Spleen (tissue), 11 donors: Measurements from ENCODE around the gene SMARCA2. TPM values are rescaled to one million over a fixed set of nuclear protein-coding genes. Genes with fewer than 3 reads are reported as not detected.

ENCODE experiments used
- DNase-seq: peaks from one replicate; pipeline ENCODE4 v3.0.0-alpha.2; 2020
- H3K27ac ChIP-seq, 8 donors: fragments of 200-600 bp; sonication (generic) in 7 of 8; 1 replicate in 4 of 8; 2 replicates in 4 of 8; pipeline versions ENCODE4 v1.5.0 to v1.8.0; 2016 to 2021; ENCODE audit warnings: inconsistent platforms in 4 of 8, mild to moderate bottlenecking in 4 of 8, moderate library complexity in 1 of 8
- H3K27me3 ChIP-seq, 7 donors: fragments of 200-600 bp; sonication (generic) in 6 of 7; replicated peaks in 1 of 7; 1 replicate in 4 of 7; 2 replicates in 3 of 7; pipeline versions ENCODE4 v1.5.0 to v1.8.0; 2016 to 2021; ENCODE audit warnings: inconsistent platforms in 3 of 7, mild to moderate bottlenecking in 1 of 7
- H3K36me3 ChIP-seq, 6 donors: fragments of 200-600 bp; sonication (generic) in 5 of 6; 1 replicate in 4 of 6; 2 replicates in 2 of 6; pipeline versions ENCODE4 v1.5.0 to v1.8.0; 2016 to 2021; ENCODE audit warnings: inconsistent platforms in 2 of 6
- H3K4me1 ChIP-seq, 6 donors: fragments of 200-600 bp; sonication (generic) in 5 of 6; 1 replicate in 3 of 6; 2 replicates in 3 of 6; pipeline versions ENCODE4 v1.5.0 to v1.8.0; 2016 to 2021; ENCODE audit warnings: inconsistent platforms in 3 of 6
- H3K4me3 ChIP-seq, 8 donors: fragments of 200-600 bp; sonication (generic) in 7 of 8; 1 replicate in 4 of 8; 2 replicates in 4 of 8; pipeline versions ENCODE4 v1.5.0 to v1.8.0; 2016 to 2021; ENCODE audit warnings: inconsistent platforms in 4 of 8, mild to moderate bottlenecking in 4 of 8, moderate library complexity in 2 of 8
- H3K9me3 ChIP-seq, 8 donors: fragments of 200-600 bp; sonication (generic) in 7 of 8; 1 replicate in 4 of 8; 2 replicates in 4 of 8; pipeline versions ENCODE4 v1.5.0 to v1.8.0; 2016 to 2021; ENCODE audit warnings: inconsistent platforms in 4 of 8
- CTCF ChIP-seq, 11 experiments: fragments of 200-600 bp in 7 of 11; fragments of 450-650 bp in 4 of 11; sonication (generic) in 4 of 11; IDR thresholded peaks in 8 of 11; conservative IDR thresholded peaks in 3 of 11; 1 replicate in 7 of 11; 2 replicates in 4 of 11; pipeline versions ENCODE4 v1.4.0 to v1.8.0; 2016 to 2021; ENCODE audit warnings: antibody characterized with exemption in 11 of 11, inconsistent platforms in 4 of 11, mild to moderate bottlenecking in 1 of 11
- POLR2A ChIP-seq, 3 donors: fragments of 450-650 bp; IDR thresholded peaks; one replicate each; pipeline ENCODE4 v1.5.1; 2017; ENCODE audit warnings: antibody characterized with exemption in 3 of 3, mild to moderate bottlenecking in 1 of 3
- POLR2AphosphoS5 ChIP-seq, 3 donors: sonication (generic); formaldehyde crosslinking; IDR thresholded peaks; one replicate each; pipeline ENCODE4 v1.5.1; 2017; ENCODE audit warnings: antibody characterized with exemption in 3 of 3
- WGBS, 5 donors: extraction: QIAGEN DNeasy Blood & Tissue Kit in 3 of 5; methylation state at CpG; one replicate each; pipeline versions ENCODE4 v1.1.5 to v1.1.7; 2013 to 2018; 5-methylcytosine and 5-hydroxymethylcytosine counted together
- intact Hi-C: fragments of 100-400 bp; cut with DNase I; formaldehyde crosslinking; loops from one replicate; pipeline ENCODE4 v1.15.0; 2023; ENCODE audit warnings: low total_unique reads
- polyA plus RNA-seq, 3 donors: library from polyadenylated mRNA; stranded (reverse); fragments of 200-250 nt; gene quantifications; one replicate each; pipeline ENCODE4 v1.2.1, GENCODE V29; 2013
- total RNA-seq, 7 donors: library from RNA; depleted of rRNA in 3 of 7; stranded (reverse); fragments of >200 nt in 3 of 7; fragmentation: NEBNext Ultra II Directional in 4 of 7; extraction: Animal tissue kit (Norgen Biotek cat#: 25700) in 4 of 7; gene quantifications; one replicate each; pipeline versions ENCODE4 v1.1.0 to v1.2.1, GENCODE V29; 2016 to 2021
- donor health status: healthy with polysubstance abuse.
- donor health status: DM: no; HTN: no; CAD: no; lungs with moderate emphysema.
- donor health status: DM: no; HTN: no; CAD: no.
- donor health status: Bipolar disorder and iron deficiency.
- donor health status: healthy.
- donor health status: DM: no; HTN: no; CAD: no.
- donor health status: DM: yes; HTN: yes; CAD: no.

Gene SMARCA2
- total and polyA plus RNA-seq, 10 donors: 41.9 to 252 (median 186) TPM

- Histone ChIP-seq H3K27ac (no peak overlapping the region), H3K9me3 (no peaks in the 10 kb centered on the region), H3K4me3 (no peak overlapping the region), H3K4me1 (no peaks in the 10 kb centered on the region), H3K36me3 (peaks cover 0 to 100% (median 91%) of the 10 kb centered on the region in 6 donors), H3K27me3 (no peaks in the 10 kb centered on the region)
- WGBS, 5 donors: 63 to 88% (median 75%) methylated on average over 6 of the region's 6 CpGs
- intact Hi-C loops: loop anchor here (10.0 kb wide), 1 partner anchor 371 kb away; no protein-coding TSS in a partner anchor
- no peak for DNase-seq
- TF ChIP-seq POLR2AphosphoS5 (IDR thresholded peaks at IDR 0.05): no peak
- TF ChIP-seq POLR2A (IDR thresholded peaks at IDR 0.05): no peak
- TF ChIP-seq CTCF (IDR thresholded peaks at IDR 0.05 in 8 of 11, conservative IDR thresholded peaks at IDR 0.05 in 3 of 11): no peak
Observed at GRCh38 chr9:2085716-2086115, 70.6 kb downstream of the SMARCA2 start.

- TF ChIP-seq POLR2AphosphoS5 (IDR thresholded peaks at IDR 0.05): no peak
- no peak for TF ChIP-seq CTCF (IDR thresholded peaks at IDR 0.05 in 8 of 11, conservative IDR thresholded peaks at IDR 0.05 in 3 of 11)
- no peak for TF ChIP-seq POLR2A (IDR thresholded peaks at IDR 0.05)
- Histone ChIP-seq H3K9me3 (no peaks in the 10 kb centered on the region), H3K4me1 (no peaks in the 10 kb centered on the region), H3K4me3 (no peak overlapping the region), H3K27me3 (no peaks in the 10 kb centered on the region), H3K36me3 (peaks cover 0 to 100% (median 91%) of the 10 kb centered on the region in 6 donors), H3K27ac (no peak overlapping the region)
- WGBS, 5 donors: 93 to 98% (median 96%) methylated on average over 5 of the region's 5 CpGs
- DNase-seq: no peak
- intact Hi-C loops: loop anchor here (10.0 kb wide), 1 partner anchor 371 kb away; no protein-coding TSS in a partner anchor
Observed at GRCh38 chr9:2086116-2086515, 71.0 kb downstream of the SMARCA2 start.

GRCh38 chr9:2086971-2087370 lies 71.8 kb downstream of the SMARCA2 start:
- no peaks in the 10 kb centered on the region for H3K27me3 ChIP-seq
- no peak for DNase-seq
- peak overlapping the region in 1 of 8 donors; percentile 22 for H3K27ac ChIP-seq
- no peaks in the 10 kb centered on the region for H3K4me1 ChIP-seq
- H3K9me3 ChIP-seq: no peaks in the 10 kb centered on the region
- WGBS, 5 donors: 71 to 85% (median 77%) methylated on average over 3 of the region's 3 CpGs
- intact Hi-C loops: loop anchor here (10.0 kb wide), 1 partner anchor 372 kb away; no protein-coding TSS in a partner anchor
- peaks cover 0 to 100% (median 87%) of the 10 kb centered on the region in 6 donors for H3K36me3 ChIP-seq
- TF ChIP-seq POLR2A (IDR thresholded peaks at IDR 0.05) (no peak), CTCF (IDR thresholded peaks at IDR 0.05 in 8 of 11, conservative IDR thresholded peaks at IDR 0.05 in 3 of 11) (no peak), POLR2AphosphoS5 (IDR thresholded peaks at IDR 0.05) (no peak)
- H3K4me3 ChIP-seq: no peak overlapping the region

DNA sequence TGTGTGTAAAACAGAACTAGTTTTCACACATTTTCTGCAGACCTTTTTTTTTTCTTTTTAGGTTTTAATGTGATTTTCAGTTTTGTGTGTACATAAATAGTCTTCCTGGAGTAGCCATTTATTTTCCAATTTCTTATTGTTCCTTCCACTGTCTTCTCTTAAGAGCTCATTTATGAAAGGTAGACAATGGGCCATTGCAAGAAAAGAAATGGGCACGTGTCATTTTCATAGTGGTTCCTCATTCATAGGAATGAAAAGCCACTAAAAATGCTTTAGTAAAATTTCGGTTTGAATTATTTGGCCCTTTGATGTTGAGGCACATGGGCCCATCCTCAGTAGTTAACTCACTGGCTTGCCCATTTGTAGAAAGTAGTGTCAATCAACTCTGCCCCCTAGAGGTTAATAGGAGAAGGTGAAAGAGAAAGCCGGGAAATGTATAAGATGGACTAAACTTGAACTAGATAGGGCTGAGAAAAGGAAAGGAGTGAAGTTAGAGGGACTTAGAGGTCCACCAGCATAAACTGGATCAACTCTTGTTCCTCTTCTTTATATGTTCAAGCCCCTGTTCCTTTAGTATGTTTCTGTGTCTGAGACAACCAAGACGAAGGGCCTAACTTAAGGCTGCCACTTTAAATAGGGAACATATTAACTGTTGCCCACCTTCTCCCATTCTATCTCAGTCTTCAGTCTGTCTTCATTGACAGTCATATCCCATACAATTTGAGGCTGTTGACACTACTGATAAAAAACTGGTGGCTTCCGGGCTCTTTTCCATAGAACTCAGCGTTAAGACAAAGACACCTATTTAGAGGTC lies 72.6 kb downstream of the SMARCA2 start:
- no peak for DNase-seq
- 70 to 79% (median 72%) methylated on average over 6 of the region's 6 CpGs for WGBS, 5 donors

More for the DNA sequence above, 72.6 kb downstream of the SMARCA2 start:
- H3K4me1 ChIP-seq: no peaks in the 10 kb centered on the region
- intact Hi-C loops: loop anchor here (10.0 kb wide), 1 partner anchor 373 kb away; no protein-coding TSS in a partner anchor
- no peaks in the 10 kb centered on the region for H3K9me3 ChIP-seq
- no peak overlapping the region for H3K4me3 ChIP-seq
- H3K36me3 ChIP-seq: peaks cover 0 to 100% (median 86%) of the 10 kb centered on the region in 6 donors
- no peak overlapping the region for H3K27ac ChIP-seq
- no peaks in the 10 kb centered on the region for H3K27me3 ChIP-seq
- no peak for TF ChIP-seq POLR2AphosphoS5 (IDR thresholded peaks at IDR 0.05)
- peak; percentile 51 to 82 (median 71) for TF ChIP-seq CTCF (IDR thresholded peaks at IDR 0.05 in 8 of 11, conservative IDR thresholded peaks at IDR 0.05 in 3 of 11)
- TF ChIP-seq POLR2A (IDR thresholded peaks at IDR 0.05): no peak
